SK-N-SH (cell line): ENCODE measurements around the gene CENPE. TPM values are rescaled to one million over a fixed set of nuclear protein-coding genes. Genes with fewer than 3 reads are reported as not detected.

ENCODE experiments used
- CTCF ChIA-PET: fragments of 300-600, 350-600 bp; formaldehyde crosslinking; extraction: SDS; loops from one replicate; lab custom pipeline; 2021; lab: Yijun Ruan, JAX
- POLR2A ChIA-PET: fragments of 350-600 bp; sonication (Branson Sonifier 250); formaldehyde crosslinking; extraction: SDS; loops from one replicate; lab custom pipeline; 2020; ENCODE audit warnings: antibody characterized with exemption, inconsistent platforms; lab: Yijun Ruan, JAX
- DNase-seq: peaks from one replicate; pipeline ENCODE4 v3.0.0; 2012
- H2AFZ ChIP-seq: fragments of 200-600 bp; sonication (generic); 2 replicates; pipeline ENCODE4 v1.8.1; 2016; ENCODE audit warnings: antibody characterized with exemption, mild to moderate bottlenecking, low read depth
- H3F3A ChIP-seq: fragments of 200-600 bp; sonication (generic); replicated peaks from 2 replicates; pipeline ENCODE3; 2016; ENCODE audit warnings: antibody characterized with exemption, mild to moderate bottlenecking; ENCODE audit not compliant: insufficient read depth
- H3K27ac ChIP-seq, 2 experiments: fragments of 200-500 bp in 1 of 2; fragments of 200-600 bp in 1 of 2; sonication (Bioruptor generic) in 1 of 2; sonication (generic), shearing (Covaris generic) in 1 of 2; 2 replicates each; pipeline versions ENCODE4 v1.5.1 to v1.6.1; 2014 to 2016; ENCODE audit warnings: low read depth in 2 of 2, inconsistent platforms in 1 of 2, low read length in 1 of 2, mild to moderate bottlenecking in 1 of 2, mixed read lengths in 1 of 2
- H3K27me3 ChIP-seq: fragments of 200-600 bp; sonication (generic), shearing (Covaris generic); 2 replicates; pipeline ENCODE4 v1.6.1; 2016; ENCODE audit warnings: mixed run types; ENCODE audit not compliant: insufficient read depth
- H3K36me3 ChIP-seq, 2 experiments: fragments of 200-500 bp in 1 of 2; fragments of 200-600 bp in 1 of 2; sonication (Bioruptor generic) in 1 of 2; sonication (generic) in 1 of 2; replicated peaks in 1 of 2; 2 replicates each; pipeline versions ENCODE3 to v1.5.1; 2014 to 2016; ENCODE audit warnings: low read length in 1 of 2, mild to moderate bottlenecking in 1 of 2; ENCODE audit not compliant: insufficient read depth in 2 of 2, control insufficient read depth in 1 of 2
- H3K4me1 ChIP-seq, 2 experiments: fragments of 200-500 bp in 1 of 2; fragments of 200-600 bp in 1 of 2; sonication (Bioruptor generic) in 1 of 2; sonication (generic), shearing (Covaris generic) in 1 of 2; 2 replicates each; pipeline versions ENCODE4 v1.5.1 to v1.6.1; 2014 to 2016; ENCODE audit warnings: low read depth in 1 of 2, low read length in 1 of 2, mixed run types in 1 of 2; ENCODE audit not compliant: insufficient read depth in 2 of 2, control insufficient read depth in 1 of 2
- H3K4me2 ChIP-seq: fragments of 200-600 bp; sonication (generic), shearing (Covaris generic); 2 replicates; pipeline ENCODE4 v1.6.1; 2017; ENCODE audit warnings: mixed run types
- H3K4me3 ChIP-seq, 2 experiments: fragments of 200-500 bp in 1 of 2; fragments of 200-600 bp in 1 of 2; sonication (Bioruptor generic) in 1 of 2; sonication (generic), shearing (Covaris generic) in 1 of 2; 2 replicates each; pipeline versions ENCODE4 v1.5.1 to v1.8.1; 2014 to 2016; ENCODE audit warnings: low read depth in 2 of 2, inconsistent platforms in 1 of 2, low read length in 1 of 2, mild to moderate bottlenecking in 1 of 2, mixed read lengths in 1 of 2, moderate library complexity in 1 of 2
- H3K79me2 ChIP-seq: fragments of 200-600 bp; sonication (generic); 2 replicates; pipeline ENCODE4 v1.8.1; 2017; ENCODE audit warnings: mild to moderate bottlenecking; ENCODE audit not compliant: insufficient read depth
- H3K9ac ChIP-seq: fragments of 200-600 bp; sonication (generic); 2 replicates; pipeline ENCODE4 v1.6.1; 2017; ENCODE audit warnings: mixed run types
- H3K9me2 ChIP-seq: fragments of 200-600 bp; sonication (generic); 2 replicates; pipeline ENCODE4 v1.6.1; 2017; ENCODE audit warnings: mixed run types
- H3K9me3 ChIP-seq: fragments of 200-600 bp; sonication (generic); 2 replicates; pipeline ENCODE4 v1.6.1; 2017; ENCODE audit warnings: mixed run types, mild to moderate bottlenecking, moderate library complexity
- H4K20me1 ChIP-seq: fragments of 200-600 bp; sonication (generic); 2 replicates; pipeline ENCODE4 v1.6.1; 2017; ENCODE audit warnings: mild to moderate bottlenecking, mixed run types; ENCODE audit not compliant: insufficient read depth
- CTCF ChIP-seq: fragments of 200-600 bp; sonication (generic); IDR thresholded peaks from 2 replicates; pipeline ENCODE4 v1.6.1; 2017; ENCODE audit warnings: antibody characterized with exemption, mild to moderate bottlenecking, moderate library complexity
- ELF1 ChIP-seq: IDR thresholded peaks from 2 replicates; pipeline ENCODE4 v1.4.0; 2012
- FOXM1 ChIP-seq: IDR thresholded peaks from 2 replicates; pipeline ENCODE4 v1.4.0; 2012; ENCODE audit warnings: low read depth, mild to moderate bottlenecking
- GABPA ChIP-seq: IDR thresholded peaks from 2 replicates; pipeline ENCODE4 v1.4.0; 2012; ENCODE audit warnings: low read depth, mild to moderate bottlenecking
- GATA2 ChIP-seq: sonication (generic); formaldehyde crosslinking; IDR thresholded peaks from 2 replicates; pipeline ENCODE4 v1.5.0; 2020; ENCODE audit warnings: mild to moderate bottlenecking, missing genetic modification reagents
- IRF3 ChIP-seq: fragments of 150-350 bp; IDR thresholded peaks from 2 replicates; pipeline ENCODE4 v1.6.1; 2016; ENCODE audit warnings: mild to moderate bottlenecking, low read depth, low read length
- MAX ChIP-seq: IDR thresholded peaks from 2 replicates; pipeline ENCODE4 v1.4.0; 2012; ENCODE audit warnings: low read depth
- MXI1 ChIP-seq: IDR thresholded peaks from 2 replicates; pipeline ENCODE4 v1.6.1; 2012; ENCODE audit warnings: mild to moderate bottlenecking, low read depth, low read length, improper control_type of control experiment
- NRF1 ChIP-seq: IDR thresholded peaks from 2 replicates; pipeline ENCODE4 v1.6.1; 2012; ENCODE audit warnings: low read depth, mild to moderate bottlenecking, low read length
- SIN3A ChIP-seq: IDR thresholded peaks from 2 replicates; pipeline ENCODE4 v1.6.1; 2012; ENCODE audit warnings: low read depth, mild to moderate bottlenecking, low read length, moderate library complexity, borderline replicate concordance
- TAF1 ChIP-seq: IDR thresholded peaks from 2 replicates; pipeline ENCODE4 v1.6.1; 2012; ENCODE audit warnings: low read depth, mild to moderate bottlenecking, low read length, moderate library complexity, borderline replicate concordance
- WGBS: methylation state at CpG from one replicate; pipeline ENCODE4 v1.1.6; 2017; ENCODE audit warnings: low lambda C conversion rate; 5-methylcytosine and 5-hydroxymethylcytosine counted together
- polyA plus RNA-seq, 3 experiments: library from polyadenylated mRNA; depleted of rRNA; stranded (reverse); fragments of >200 nt; gene quantifications; 2 replicates each; pipeline ENCODE4 v1.2.3, GENCODE V29; 2012

The CENPE gene
- polyA plus RNA-seq, 1 of the 3 experiments (the other 2 are of a cell fraction) = 1.7 TPM

DNA sequence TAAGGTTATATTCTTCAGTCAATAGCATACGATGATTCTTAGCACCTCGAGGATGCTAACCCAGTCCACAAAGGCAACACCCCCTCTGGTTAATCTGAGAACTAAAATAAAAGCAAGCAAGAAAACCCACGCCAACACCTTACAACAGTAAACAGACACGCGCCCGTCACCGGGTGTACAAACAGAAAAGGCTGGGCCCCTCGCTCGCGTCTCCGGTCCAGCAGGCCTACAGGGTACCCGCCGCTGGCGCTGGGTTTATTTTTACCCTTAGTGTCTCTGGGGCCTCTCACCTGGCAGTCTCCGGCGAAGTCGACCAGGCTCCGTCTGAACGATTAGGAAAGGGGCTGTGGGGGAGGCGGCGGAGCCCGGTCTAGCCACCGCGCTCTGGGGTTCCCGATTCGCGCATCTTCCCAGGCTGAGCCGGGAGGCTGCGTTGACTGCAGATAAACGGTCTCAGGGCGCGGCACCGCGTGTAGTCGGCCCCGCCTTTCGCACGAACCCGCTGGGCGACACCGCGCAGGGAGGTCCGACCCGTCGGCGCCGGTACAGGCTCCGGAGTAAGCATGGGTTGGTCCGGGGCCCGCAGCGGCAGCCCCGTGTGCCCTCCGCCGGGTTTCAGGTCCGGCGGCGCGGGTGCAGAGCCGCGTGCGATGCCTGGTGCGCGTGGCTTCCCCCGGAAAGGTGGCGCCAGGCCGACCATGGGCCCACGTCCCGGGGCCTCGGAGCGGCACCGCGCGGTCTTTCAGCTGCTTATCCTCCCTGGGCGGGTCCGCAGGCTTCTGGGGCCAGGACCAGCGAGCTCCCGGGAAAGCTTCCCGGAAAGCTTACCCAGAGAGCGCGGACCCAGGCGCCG, 122.0 kb downstream of the CENPE start:
- peak; percentile 80 for DNase-seq

More for the DNA sequence above, 122.0 kb downstream of the CENPE start:
- Histone ChIP-seq H3K27ac (peak overlapping the region; percentile 69 to 86), H3K27me3 (no peaks in the 10 kb centered on the region), H3K4me1 (peaks cover 0 to 7% of the 10 kb centered on the region in 2 experiments; a peak in 2 of 4 replicates), H3K36me3 (peaks cover 10 to 15% of the 10 kb centered on the region in 2 experiments), H4K20me1 (no peaks in the 10 kb centered on the region)
- TF ChIP-seq NRF1 (no peak), IRF3 (no peak), GABPA (0 out of 2 replicates have a peak, but pooled peaks have one; percentile 20), ELF1 (no peak), MXI1 (peak; percentile 18; the same call in 1 of the 2 replicates), CTCF (0 out of 2 replicates have a peak, but pooled peaks have one; percentile 9), TAF1 (peak; percentile 55), FOXM1 (0 out of 2 replicates have a peak, but pooled peaks have one; percentile 32), SIN3A (peak; percentile 59; the same call in 1 of the 2 replicates), GATA2 (CRISPR knock-in tag) (0 out of 2 replicates have a peak, but pooled peaks have one; percentile 19), MAX (peak; percentile 81; the same call in 1 of the 2 replicates)
- TF ChIP-seq, all 33 proteins: peak for 8
- POLR2A ChIA-PET = interaction anchor here (0.6 to 1.8 kb wide), 4 partner anchors 13 to 483 kb away, joined by 3 to 4 read pairs (median 3); partner anchors contain the start of gene UBE2D3
- CTCF ChIA-PET = interaction anchor here (0.7 to 3.0 kb wide), 6 partner anchors 13 to 46 kb away, joined by 3 to 12 read pairs (median 4); no protein-coding TSS in a partner anchor
- Histone ChIP-seq H3K4me3 (peak overlapping the region; percentile 76 to 86), H3F3A (no peaks in the 10 kb centered on the region), H3K4me2 (peak overlapping the region; percentile 82), H2AFZ (peak overlapping the region; percentile 80), H3K9me2 (no peaks in the 10 kb centered on the region), H3K9ac (peak overlapping the region; percentile 90), H3K79me2 (peaks cover 49% of the 10 kb centered on the region), H3K9me3 (no peaks in the 10 kb centered on the region)
- 9% methylated on average over 24 of the region's 82 CpGs for WGBS
